RWPE1 (cell line): ENCODE results near the gene CIB1.

Source experiments
- CTCF ChIA-PET: fragments of 350-600 bp; sonication (Branson Sonifier 250); formaldehyde crosslinking; extraction: SDS; loops from one replicate; lab custom pipeline; 2021; lab: Yijun Ruan, JAX
- POLR2A ChIA-PET: fragments of 400-600 bp; formaldehyde crosslinking; extraction: SDS; loops from one replicate; lab custom pipeline; 2020; ENCODE audit warnings: antibody characterized with exemption; ENCODE audit not compliant: low non-redundant PET; lab: Yijun Ruan, JAX
- DNase-seq: peaks from one replicate; pipeline ENCODE4 v3.0.0; 2012; ENCODE audit warnings: low spot score
- H3K27ac ChIP-seq: fragments of 450-650 bp; 2 replicates; pipeline ENCODE4 v1.5.1; 2017
- CTCF ChIP-seq: fragments of 450-650 bp; conservative IDR thresholded peaks from 2 replicates; pipeline ENCODE4 v1.5.1; 2017; ENCODE audit warnings: low read depth, mild to moderate bottlenecking

CIB1 gene

GRCh38 chr15:90221246-90221900 is 12.4 kb downstream of the CIB1 start:
- peak; percentile 48 for DNase-seq
- peak overlapping the region; percentile 73 for H3K27ac ChIP-seq
- CTCF ChIA-PET, result interaction anchor here (0.6 to 1.5 kb wide), 15 partner anchors 8 to 322 kb away, joined by 3 to 10 read pairs (median 4); partner anchors contain the start of gene SEMA4B
- peak; percentile 72 for TF ChIP-seq CTCF
- POLR2A ChIA-PET, result no interaction called here

- ChIA-PET CTCF (interaction anchor here (0.6 to 1.0 kb wide), 3 partner anchors 76 to 133 kb away, joined by 3 read pairs; no protein-coding TSS in a partner anchor), POLR2A (no interaction called here)
- peak; percentile 76 for TF ChIP-seq CTCF
- peak overlapping the region; percentile 73 for H3K27ac ChIP-seq
- DNase-seq, result no peak
Observed at GRCh38 chr15:90219421-90220141, 14.2 kb downstream of the CIB1 start.

GRCh38 chr15:90217671-90218394 is 15.9 kb downstream of the CIB1 start:
- TF ChIP-seq CTCF, result no peak
- ChIA-PET CTCF (interaction anchor here (1.4 kb wide), 1 partner anchor 69 kb away, joined by 10 read pairs; no protein-coding TSS in a partner anchor), POLR2A (no interaction called here)

GRCh38 chr15:90214553-90215196 is 19.1 kb downstream of the CIB1 start:
- CTCF ChIA-PET, result interaction anchor here (0.6 to 1.2 kb wide), 5 partner anchors 9 to 114 kb away, joined by 3 to 5 read pairs (median 4); no protein-coding TSS in a partner anchor
- no peak for DNase-seq
- H3K27ac ChIP-seq, result peak overlapping the region; percentile 100
- TF ChIP-seq CTCF, result no peak
- POLR2A ChIA-PET, result interaction anchor here (0.7 kb wide), 2 partner anchors 24 to 61 kb away, joined by 14 read pairs; no protein-coding TSS in a partner anchor

More at GRCh38 chr15:90217671-90218394, 15.9 kb downstream of the CIB1 start:
- DNase-seq, result no peak
- H3K27ac ChIP-seq, result peak overlapping the region; percentile 73

GRCh38 chr15:90213818-90214204 is 19.9 kb downstream of the CIB1 start:
- TF ChIP-seq CTCF, result no peak
- peak overlapping the region; percentile 100 for H3K27ac ChIP-seq
- DNase-seq, result no peak
- ChIA-PET CTCF (interaction anchor here (0.6 to 2.0 kb wide), 7 partner anchors 16 to 438 kb away, joined by 3 to 10 read pairs (median 5); partner anchors contain the start of gene MESP2), POLR2A (interaction anchor here (0.7 kb wide), 2 partner anchors 17 to 23 kb away, joined by 7 to 14 read pairs; no protein-coding TSS in a partner anchor)
